ENCODE measurements around the gene TANGO6. TPM values are rescaled to one million over a fixed set of nuclear protein-coding genes. Genes with fewer than 3 reads are reported as not detected.
"Not testable (repeated sequence)": the region's sequence is repeated elsewhere in the genome, so short reads cannot be mapped to it uniquely, and the experiment has no call there.

Gene TANGO6
- total RNA-seq, 2 donors from 2014 or later = 24.1 to 36.3 TPM

DNA sequence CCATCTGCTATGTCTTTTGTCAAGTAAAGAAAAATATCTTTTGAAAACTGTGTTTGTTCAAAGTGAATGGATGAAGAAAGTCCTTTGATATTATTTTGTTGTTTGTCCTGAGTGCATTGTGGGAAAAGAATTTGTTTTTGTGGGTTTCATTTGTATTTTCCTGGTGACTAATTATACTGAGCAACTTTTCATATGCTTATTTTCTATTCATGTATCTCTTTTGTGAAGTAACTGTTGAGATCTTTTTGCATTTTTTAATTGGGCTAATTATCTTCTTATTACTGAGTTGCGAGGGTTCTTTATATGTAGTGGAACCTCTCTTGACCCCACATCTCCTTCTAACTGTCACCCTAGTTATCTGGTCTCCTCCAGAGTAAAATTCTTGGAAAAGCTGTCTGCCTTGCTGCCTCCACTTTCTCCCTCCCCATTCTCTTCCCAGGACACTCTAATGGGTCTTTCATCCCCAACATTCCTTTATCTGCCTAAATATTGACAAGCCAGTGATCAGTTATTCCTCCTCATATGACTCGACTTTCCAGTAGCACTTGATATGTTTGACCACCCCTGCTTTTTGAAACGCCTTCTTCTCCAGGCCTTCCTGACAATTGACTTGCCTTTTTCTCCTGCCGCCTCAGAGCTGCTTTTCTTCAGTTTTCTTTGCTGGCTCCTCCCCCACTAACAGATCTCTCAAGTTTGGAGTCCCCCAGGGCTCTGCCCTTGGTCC lies 144.6 kb downstream of the TANGO6 start:
- Mint-ChIP-seq H3K9me3 (no peaks in the 10 kb centered on the region), H3K4me3 (no peak overlapping the region), H3K27ac (peak overlapping the region; percentile 2), H3K4me1 (no peaks in the 10 kb centered on the region), H3K36me3 (ENCODE audit: low read depth) (peaks cover 36% of the 10 kb centered on the region), H3K27me3 (no peaks in the 10 kb centered on the region)
- no peak for ATAC-seq (replicated peaks)

DNA sequence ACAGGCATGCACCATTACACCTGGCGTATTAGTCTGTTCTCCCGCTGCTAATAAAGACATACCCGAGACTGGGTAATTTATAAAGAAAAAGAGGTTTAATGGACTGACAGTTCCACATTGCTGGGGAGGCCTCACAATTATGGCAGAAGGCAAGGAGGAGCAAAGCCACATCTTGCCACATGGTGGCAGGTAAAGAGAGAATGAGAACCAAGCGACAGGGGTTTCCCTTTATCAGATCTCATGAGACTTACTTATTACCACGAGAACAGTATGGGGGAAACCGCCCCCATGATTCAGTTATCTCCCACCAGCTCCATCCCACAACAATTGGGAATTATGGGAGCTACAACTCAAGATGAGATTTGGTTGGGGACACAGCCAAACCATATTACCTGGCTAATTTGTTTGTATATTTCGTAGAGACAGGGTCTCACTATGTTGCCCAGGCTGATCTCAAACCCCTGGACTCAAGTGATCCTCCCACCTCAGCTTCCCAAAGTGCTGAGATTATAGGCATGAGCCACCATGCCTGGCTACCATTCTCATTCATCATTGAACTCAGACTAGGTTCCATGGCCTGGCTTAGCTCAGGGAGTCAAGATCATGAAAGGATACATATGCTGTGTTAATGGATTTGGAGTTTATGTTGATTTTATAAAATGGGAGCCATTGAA lies 147.0 kb downstream of the TANGO6 start:
- not testable (repeated sequence) for H3K27me3 Mint-ChIP-seq

DNA sequence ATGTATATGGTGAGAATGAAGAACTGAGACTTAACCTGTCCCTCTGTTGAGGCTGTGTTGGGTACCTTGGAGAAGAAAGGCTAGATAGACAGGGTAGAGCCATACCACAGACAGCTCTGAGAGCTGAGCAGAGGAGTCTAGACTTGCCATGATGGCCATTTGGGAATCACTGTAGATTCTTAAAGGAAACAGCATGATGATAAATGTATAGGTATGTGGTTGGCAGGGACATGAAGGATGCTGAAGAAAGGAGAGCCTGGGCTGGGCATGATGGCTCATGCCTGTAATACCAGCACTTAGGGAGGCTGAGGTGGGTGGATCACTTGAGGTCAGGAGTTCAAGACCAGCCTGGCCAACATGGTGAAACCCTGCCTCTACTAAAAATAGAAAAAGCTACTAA lies 147.7 kb downstream of the TANGO6 start:
- H3K4me3 Mint-ChIP-seq = no peak overlapping the region
- no peak for ATAC-seq (replicated peaks)
- H3K27ac Mint-ChIP-seq = no peak overlapping the region
- H3K4me1 Mint-ChIP-seq = no peaks in the 10 kb centered on the region
- H3K27me3 Mint-ChIP-seq = no peaks in the 10 kb centered on the region
- no peaks in the 10 kb centered on the region for H3K9me3 Mint-ChIP-seq
- peaks cover 17% of the 10 kb centered on the region for H3K36me3 Mint-ChIP-seq (ENCODE audit: low read depth)

More for the DNA sequence above, 147.0 kb downstream of the TANGO6 start:
- H3K4me1 Mint-ChIP-seq; H3K27ac Mint-ChIP-seq; H3K9me3 Mint-ChIP-seq; H3K4me3 Mint-ChIP-seq; ATAC-seq (replicated peaks): not testable (repeated sequence)
- H3K36me3 Mint-ChIP-seq (ENCODE audit: low read depth) = peaks cover 20% of the 10 kb centered on the region

DNA sequence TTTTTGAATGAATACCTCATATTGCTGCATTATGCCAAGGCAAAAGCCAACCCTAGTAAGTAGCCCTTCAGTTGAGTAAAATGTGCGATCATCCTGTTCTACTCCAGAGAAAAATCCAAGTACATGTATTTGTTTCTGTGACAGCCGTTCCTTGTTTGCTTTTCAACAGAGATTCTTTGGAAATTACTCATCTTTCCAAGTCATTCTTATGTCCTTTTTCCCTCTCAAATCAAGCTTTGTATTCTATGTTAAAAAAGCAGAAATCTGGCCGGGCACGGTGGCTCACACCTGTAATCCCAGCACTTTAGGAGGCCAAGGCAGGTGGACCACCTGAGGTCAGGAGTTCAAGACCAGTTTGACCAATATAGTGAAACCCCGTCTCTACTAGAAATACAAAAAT lies 149.2 kb downstream of the TANGO6 start:
- Mint-ChIP-seq H3K4me1 (no peaks in the 10 kb centered on the region), H3K9me3 (no peaks in the 10 kb centered on the region), H3K27me3 (no peaks in the 10 kb centered on the region), H3K4me3 (no peak overlapping the region), H3K36me3 (ENCODE audit: low read depth) (peaks cover 23% of the 10 kb centered on the region), H3K27ac (no peak overlapping the region)
- ATAC-seq (replicated peaks) = no peak

DNA sequence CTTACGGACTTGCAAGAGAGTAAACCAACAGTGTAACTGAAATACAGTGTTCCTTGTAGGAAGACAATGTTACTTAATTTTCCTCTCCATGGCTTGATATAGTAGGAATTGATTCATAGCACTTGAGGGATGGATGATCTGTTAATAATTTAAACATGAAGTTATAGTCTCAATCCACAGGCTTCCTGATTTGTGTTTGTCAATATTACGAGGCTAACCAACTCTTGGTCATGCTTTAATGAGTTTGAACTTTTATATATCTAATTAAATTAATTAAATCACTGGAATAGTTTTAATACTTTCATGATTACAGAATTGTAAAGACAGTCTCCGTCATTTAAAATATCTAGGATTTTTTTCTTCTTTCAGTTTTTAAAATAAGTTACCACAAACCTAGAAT lies 150.1 kb downstream of the TANGO6 start:
- H3K27me3 Mint-ChIP-seq = no peaks in the 10 kb centered on the region
- H3K27ac Mint-ChIP-seq = no peak overlapping the region
- no peaks in the 10 kb centered on the region for H3K4me1 Mint-ChIP-seq
- peaks cover 16% of the 10 kb centered on the region for H3K36me3 Mint-ChIP-seq (ENCODE audit: low read depth)
- H3K4me3 Mint-ChIP-seq = no peak overlapping the region
- no peaks in the 10 kb centered on the region for H3K9me3 Mint-ChIP-seq
- no peak for ATAC-seq (replicated peaks)

DNA sequence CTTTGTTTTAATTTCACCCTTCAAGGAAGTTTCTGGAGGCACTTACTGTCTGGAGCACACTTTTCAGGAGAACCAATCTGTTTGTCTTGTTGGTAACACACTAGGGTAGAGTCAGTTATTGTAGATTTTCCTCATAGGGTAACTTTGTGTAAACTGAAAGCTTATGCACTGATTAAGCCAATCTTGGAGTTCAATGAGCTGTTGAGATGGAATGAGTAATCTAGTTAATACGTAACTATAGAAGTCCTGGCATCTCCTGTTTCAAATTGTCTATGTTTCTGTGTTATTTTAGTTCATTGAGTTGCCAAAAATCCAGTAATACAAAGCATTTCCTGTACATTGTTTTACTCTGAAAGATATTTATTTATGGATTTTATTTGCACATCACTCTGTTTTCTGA lies 150.6 kb downstream of the TANGO6 start:
- Mint-ChIP-seq H3K27me3 (no peaks in the 10 kb centered on the region), H3K4me3 (no peak overlapping the region), H3K4me1 (no peaks in the 10 kb centered on the region), H3K27ac (no peak overlapping the region), H3K9me3 (no peaks in the 10 kb centered on the region), H3K36me3 (ENCODE audit: low read depth) (peaks cover 16% of the 10 kb centered on the region)
- ATAC-seq (replicated peaks) = no peak

DNA sequence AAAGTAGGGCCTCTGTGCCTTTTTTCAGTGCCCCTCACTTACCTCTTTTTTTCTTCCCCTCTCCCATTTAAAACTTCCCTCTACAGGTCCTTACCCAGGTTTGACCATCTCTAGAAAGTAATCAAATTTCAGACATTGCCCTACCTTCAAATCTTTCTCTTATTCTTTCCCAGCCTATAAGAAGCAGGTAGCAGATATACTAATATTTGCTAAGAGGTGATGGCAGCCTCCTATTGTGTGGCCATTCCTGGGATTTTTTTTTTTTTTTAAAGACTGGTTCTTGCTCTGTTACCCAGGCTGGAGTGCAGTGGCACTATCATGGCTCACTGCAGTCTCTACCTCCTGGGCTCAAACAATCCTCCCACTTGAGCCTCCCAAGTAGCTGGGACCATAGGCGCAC lies 151.0 kb downstream of the TANGO6 start:
- no peak overlapping the region for H3K27ac Mint-ChIP-seq
- no peaks in the 10 kb centered on the region for H3K27me3 Mint-ChIP-seq
- H3K36me3 Mint-ChIP-seq (ENCODE audit: low read depth) = peaks cover 12% of the 10 kb centered on the region
- no peak for ATAC-seq (replicated peaks)
- H3K4me3 Mint-ChIP-seq = no peak overlapping the region
- H3K9me3 Mint-ChIP-seq = no peaks in the 10 kb centered on the region
- no peaks in the 10 kb centered on the region for H3K4me1 Mint-ChIP-seq

DNA sequence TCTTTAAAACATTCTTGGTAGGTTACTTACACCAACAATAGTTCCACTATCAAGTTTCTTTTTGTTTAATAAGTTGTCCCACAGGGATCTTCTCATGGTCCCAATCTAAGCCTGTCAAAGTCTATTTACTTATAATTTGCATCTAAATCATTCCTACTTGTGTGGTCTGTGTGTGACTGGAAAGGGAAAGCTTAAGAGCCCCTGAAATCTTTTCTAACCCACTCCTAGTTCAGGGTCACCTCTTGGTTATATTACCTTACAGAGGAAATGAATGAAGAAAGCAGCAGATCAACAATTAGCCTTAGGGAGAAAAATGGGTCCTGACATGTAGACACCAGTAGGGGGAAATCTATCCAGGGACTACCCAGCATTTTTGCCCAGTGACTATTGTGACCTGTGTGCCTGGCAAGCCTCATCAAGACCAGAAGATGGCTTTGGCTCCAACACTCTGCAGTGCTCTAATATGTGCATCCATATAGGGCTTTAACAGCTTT lies 151.7 kb downstream of the TANGO6 start:
- no peaks in the 10 kb centered on the region for H3K27me3 Mint-ChIP-seq
- H3K4me1 Mint-ChIP-seq = no peaks in the 10 kb centered on the region
- H3K27ac Mint-ChIP-seq = no peak overlapping the region
- H3K9me3 Mint-ChIP-seq = no peaks in the 10 kb centered on the region
- peaks cover 10% of the 10 kb centered on the region for H3K36me3 Mint-ChIP-seq (ENCODE audit: low read depth)
- ATAC-seq (replicated peaks) = no peak
- no peak overlapping the region for H3K4me3 Mint-ChIP-seq

DNA sequence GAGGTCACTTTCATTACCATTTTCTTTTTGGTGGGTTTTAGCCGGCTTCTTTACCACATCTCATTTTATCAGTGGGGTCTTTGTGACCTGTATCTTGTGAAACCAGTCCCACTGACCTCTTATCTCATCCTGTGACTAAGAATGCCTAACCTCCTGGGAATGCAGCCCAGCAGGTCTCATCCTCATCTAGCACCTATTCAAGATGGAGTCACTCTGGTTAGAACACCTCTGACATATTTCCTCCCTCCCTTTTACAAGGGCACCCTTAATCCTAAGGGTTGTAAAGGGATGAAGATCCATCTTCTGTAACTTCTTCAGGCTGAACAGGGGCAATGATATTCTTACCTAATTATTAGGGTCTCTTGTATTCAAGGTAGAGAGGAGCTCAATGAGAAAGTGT lies 154.2 kb downstream of the TANGO6 start:
- ATAC-seq (replicated peaks) = no peak
- no peaks in the 10 kb centered on the region for H3K27me3 Mint-ChIP-seq
- peaks cover 25% of the 10 kb centered on the region for H3K36me3 Mint-ChIP-seq (ENCODE audit: low read depth)
- H3K27ac Mint-ChIP-seq = no peak overlapping the region
- H3K4me3 Mint-ChIP-seq = no peak overlapping the region
- no peaks in the 10 kb centered on the region for H3K9me3 Mint-ChIP-seq
- no peaks in the 10 kb centered on the region for H3K4me1 Mint-ChIP-seq

DNA sequence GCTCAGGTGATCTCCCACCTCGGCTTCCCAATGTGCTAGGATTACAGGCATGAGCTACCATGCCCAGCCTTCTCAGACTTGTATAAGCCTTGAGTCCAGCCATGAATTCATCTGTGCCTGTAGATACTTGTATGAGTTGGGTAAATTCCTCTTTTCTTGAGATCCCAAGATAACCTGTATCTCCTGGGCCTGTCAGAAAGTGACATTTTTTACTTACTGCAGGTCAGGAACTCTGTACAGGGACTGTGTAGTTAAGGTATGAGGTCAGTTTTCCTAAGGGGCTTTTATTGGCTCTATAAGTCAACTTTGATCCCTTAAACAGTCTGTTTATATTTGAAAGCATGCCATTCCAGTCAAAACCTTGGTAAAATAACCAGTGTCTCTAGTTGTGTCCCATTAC lies 155.8 kb downstream of the TANGO6 start:
- Mint-ChIP-seq H3K4me3 (no peak overlapping the region), H3K36me3 (ENCODE audit: low read depth) (peaks cover 37% of the 10 kb centered on the region), H3K27ac (no peak overlapping the region), H3K27me3 (no peaks in the 10 kb centered on the region), H3K4me1 (no peaks in the 10 kb centered on the region), H3K9me3 (no peaks in the 10 kb centered on the region)
- no peak for ATAC-seq (replicated peaks)

DNA sequence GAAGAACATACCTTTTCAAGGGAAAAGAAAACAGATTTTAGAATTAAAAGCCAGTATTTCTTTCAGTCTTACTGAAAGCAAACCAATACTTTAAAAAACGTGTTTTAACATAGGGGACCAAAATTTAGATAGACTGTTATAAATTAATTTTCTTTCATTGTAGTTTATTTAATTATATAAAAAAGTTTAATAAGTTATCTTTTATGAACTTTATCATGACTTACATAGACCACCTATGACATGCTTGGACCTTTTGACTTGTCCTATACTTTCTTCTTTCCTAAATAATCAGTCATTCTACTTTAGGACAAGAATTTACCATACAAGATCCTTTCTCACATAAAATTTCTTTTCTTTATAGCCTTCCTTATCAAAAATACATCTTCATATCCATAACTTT lies 160.2 kb downstream of the TANGO6 start:
- H3K4me1 Mint-ChIP-seq = no peaks in the 10 kb centered on the region
- H3K36me3 Mint-ChIP-seq (ENCODE audit: low read depth) = peaks cover 27% of the 10 kb centered on the region
- H3K27ac Mint-ChIP-seq = no peak overlapping the region
- no peak for ATAC-seq (replicated peaks)
- H3K27me3 Mint-ChIP-seq = no peaks in the 10 kb centered on the region
- H3K9me3 Mint-ChIP-seq = no peaks in the 10 kb centered on the region
- no peak overlapping the region for H3K4me3 Mint-ChIP-seq

DNA sequence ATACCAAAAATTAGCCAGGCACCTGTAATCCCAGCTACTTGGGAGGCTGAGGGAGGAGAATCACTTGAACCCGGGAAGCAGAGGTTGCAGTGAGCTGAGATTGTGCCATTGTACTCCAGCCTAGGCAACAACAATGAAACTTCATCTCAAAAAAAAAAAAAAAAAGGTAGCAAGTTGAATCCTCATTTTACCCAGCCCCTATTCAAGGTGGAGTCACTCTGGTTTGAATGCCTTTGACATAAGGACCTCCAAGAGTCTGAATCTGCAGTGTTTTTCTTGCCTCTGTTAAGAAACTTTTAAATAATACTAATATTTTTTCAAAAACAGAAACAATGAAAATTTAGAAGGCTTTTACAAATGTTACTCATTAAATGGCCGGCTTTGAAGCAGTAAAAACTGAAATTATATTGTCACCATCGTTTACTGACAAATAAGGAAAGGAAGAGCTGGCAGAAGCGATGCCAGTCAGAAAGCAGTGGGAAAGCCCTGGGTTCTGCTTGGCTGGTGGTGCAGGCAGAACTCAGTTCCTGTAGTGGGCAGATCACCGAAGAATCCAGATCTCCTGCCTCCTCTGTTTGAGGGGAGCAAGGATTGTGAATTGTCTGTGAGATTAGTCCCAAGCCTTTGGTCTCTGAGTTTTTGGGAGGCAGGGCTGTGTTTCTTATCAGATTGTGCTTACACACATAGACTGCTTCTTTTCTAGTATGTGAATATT lies 162.5 kb downstream of the TANGO6 start:
- peaks cover 27% of the 10 kb centered on the region for H3K36me3 Mint-ChIP-seq (ENCODE audit: low read depth)
- no peaks in the 10 kb centered on the region for H3K27me3 Mint-ChIP-seq
- ATAC-seq (replicated peaks) = no peak
- H3K27ac Mint-ChIP-seq = no peak overlapping the region
- no peaks in the 10 kb centered on the region for H3K9me3 Mint-ChIP-seq
- no peaks in the 10 kb centered on the region for H3K4me1 Mint-ChIP-seq
- no peak overlapping the region for H3K4me3 Mint-ChIP-seq

DNA sequence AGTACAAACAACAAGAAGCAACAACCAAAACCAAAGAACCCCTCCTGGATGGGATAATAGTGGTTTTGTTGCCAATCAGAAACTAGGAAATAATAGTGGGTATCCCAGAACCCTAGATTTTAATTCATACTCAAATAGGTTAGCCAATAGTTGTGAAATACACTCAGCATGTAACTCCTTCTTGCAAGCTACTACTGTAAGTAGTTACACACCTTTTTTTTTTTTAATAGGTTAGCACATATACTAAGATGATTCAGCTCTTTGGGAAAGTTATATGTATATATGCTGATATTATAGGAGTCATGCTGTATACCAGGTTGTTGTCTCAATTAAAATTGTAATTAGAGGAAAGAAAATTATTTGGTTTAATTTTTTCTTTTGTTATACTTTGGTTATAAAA lies 169.6 kb downstream of the TANGO6 start:
- H3K4me1 Mint-ChIP-seq = peaks cover 6% of the 10 kb centered on the region
- H3K4me3 Mint-ChIP-seq = no peak overlapping the region
- H3K9me3 Mint-ChIP-seq = no peaks in the 10 kb centered on the region
- H3K27ac Mint-ChIP-seq = no peak overlapping the region
- ATAC-seq (replicated peaks) = no peak
- no peaks in the 10 kb centered on the region for H3K27me3 Mint-ChIP-seq
- peaks cover 6% of the 10 kb centered on the region for H3K36me3 Mint-ChIP-seq (ENCODE audit: low read depth)

DNA sequence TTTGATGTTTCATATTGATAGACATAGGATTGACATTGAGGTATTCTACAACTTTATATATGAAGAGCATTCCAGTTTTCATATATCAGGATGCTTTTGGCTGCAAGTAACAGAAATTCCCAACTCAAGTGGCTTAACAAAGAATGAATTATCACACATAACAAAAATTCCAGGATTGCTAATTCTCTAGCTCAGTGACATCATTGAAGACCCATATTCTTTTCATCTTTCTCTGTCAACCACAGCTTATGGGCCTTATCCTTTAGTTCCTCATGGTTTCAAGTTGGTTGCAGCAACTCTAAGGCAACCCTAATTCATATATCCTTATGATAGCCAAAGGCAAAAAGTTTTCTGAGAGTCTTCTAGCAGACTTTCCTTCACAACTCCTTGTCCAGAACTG lies 170.7 kb downstream of the TANGO6 start:
- H3K27ac Mint-ChIP-seq = no peak overlapping the region
- H3K4me3 Mint-ChIP-seq = no peak overlapping the region
- H3K4me1 Mint-ChIP-seq = peaks cover 6% of the 10 kb centered on the region
- no peaks in the 10 kb centered on the region for H3K9me3 Mint-ChIP-seq
- H3K27me3 Mint-ChIP-seq = no peaks in the 10 kb centered on the region
- H3K36me3 Mint-ChIP-seq (ENCODE audit: low read depth) = peaks cover 6% of the 10 kb centered on the region
- ATAC-seq (replicated peaks) = no peak

DNA sequence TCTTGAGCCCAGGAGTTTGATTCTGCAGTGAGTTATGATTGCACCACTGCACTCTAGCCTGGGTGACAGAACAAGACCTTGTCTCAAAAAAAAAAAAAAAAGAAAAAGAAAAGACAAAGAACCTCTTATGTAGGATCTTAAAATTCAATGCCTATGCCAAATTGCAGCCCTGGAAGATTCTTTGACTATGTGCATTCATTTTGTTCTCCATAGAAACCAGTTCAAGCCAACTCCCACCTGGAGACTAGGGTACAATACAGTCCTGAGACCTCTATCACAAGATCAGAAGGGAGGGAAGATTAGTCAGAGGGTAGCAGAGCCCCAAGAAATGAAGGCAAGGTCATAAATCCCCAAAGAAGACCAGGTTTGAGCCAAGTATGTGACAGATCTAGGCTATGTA lies 171.5 kb downstream of the TANGO6 start:
- Mint-ChIP-seq H3K27me3 (no peaks in the 10 kb centered on the region), H3K9me3 (no peaks in the 10 kb centered on the region), H3K4me3 (no peak overlapping the region), H3K36me3 (ENCODE audit: low read depth) (peaks cover 6% of the 10 kb centered on the region), H3K4me1 (peaks cover 6% of the 10 kb centered on the region), H3K27ac (no peak overlapping the region)
- ATAC-seq (replicated peaks) = no peak
